Fibroblast of lung (primary cell): ENCODE measurements around the gene CHADL.

Experiments used
- CTCF ChIP-seq, 2 donors: IDR thresholded peaks in 1 of 2; conservative IDR thresholded peaks in 1 of 2; 1 replicate in 1 of 2; 2 replicates in 1 of 2; pipeline ENCODE4 v1.5.1; 2011 to 2012; ENCODE audit warnings: low read length in 2 of 2, control low read depth in 1 of 2, inconsistent platforms in 1 of 2, low read depth in 1 of 2, mild to moderate bottlenecking in 1 of 2
- EZH2 ChIP-seq: IDR thresholded peaks from 2 replicates; pipeline ENCODE4 v1.5.1; 2012; ENCODE audit warnings: low read length, control low read depth, mild to moderate bottlenecking; ENCODE audit errors: missing control alignments

- TF ChIP-seq CTCF (conservative IDR thresholded peaks at IDR 0.05 in 1 of 2, IDR thresholded peaks at IDR 0.05 in 1 of 2; ENCODE audit: low read depth in 1 of 2, low read length in 2 of 2) (no peak), EZH2 (no peak)
Measured at GRCh38 chr22:41267958-41268357, 27.2 kb upstream of the CHADL start.
